ENCODE measurements around the gene TUBA3E.
"Not testable (repeated sequence)": the region's sequence is repeated elsewhere in the genome, so short reads cannot be mapped to it uniquely, and the experiment has no call there.

TUBA3E gene

DNA sequence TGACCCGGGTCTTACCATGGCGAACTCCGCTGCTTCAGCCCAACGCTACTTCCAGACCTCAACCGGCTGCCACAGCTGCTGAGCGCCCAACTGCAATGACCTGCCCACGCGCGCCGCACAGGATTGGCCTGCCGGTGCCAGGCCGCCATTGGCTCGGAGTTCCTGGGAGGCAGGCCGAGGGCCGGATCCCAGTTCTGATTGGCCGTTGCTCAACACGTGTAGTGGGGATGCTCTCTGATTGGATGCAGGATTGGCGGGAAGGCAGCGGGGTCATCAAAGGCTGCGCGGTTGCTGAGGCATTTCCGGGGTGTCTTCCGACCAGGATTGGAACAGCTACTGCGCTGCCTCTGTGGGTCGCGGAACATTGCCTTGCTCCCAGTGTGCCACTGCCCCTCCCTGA, at the start of gene TUBA3E:
TSS of gene TUBA3E (minus strand) at position 97 of the 400 bp plus-strand sequence. CDS start at position 18, 79 bp downstream.
- DNase-seq, result no peak

DNA sequence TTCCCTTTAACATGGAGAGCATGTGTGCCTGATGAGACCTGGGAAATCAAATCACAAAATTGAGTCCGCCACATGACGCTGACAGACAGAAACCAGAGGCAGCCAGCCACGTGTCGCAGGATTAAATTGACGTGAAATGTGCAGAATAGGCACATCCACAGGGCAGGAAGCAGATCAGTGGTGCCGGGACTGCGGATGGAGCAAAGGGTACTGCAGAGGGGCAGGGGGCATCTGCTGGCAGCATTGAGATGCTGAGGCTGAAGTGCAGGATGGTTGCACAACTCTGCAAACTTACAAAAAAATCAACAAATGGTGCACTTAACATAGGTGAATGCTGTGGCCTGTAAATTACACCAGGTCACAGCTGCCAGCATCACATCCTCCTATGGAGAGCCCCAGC, 48.2 kb upstream of the TUBA3E start:
- no peak for DNase-seq

DNA sequence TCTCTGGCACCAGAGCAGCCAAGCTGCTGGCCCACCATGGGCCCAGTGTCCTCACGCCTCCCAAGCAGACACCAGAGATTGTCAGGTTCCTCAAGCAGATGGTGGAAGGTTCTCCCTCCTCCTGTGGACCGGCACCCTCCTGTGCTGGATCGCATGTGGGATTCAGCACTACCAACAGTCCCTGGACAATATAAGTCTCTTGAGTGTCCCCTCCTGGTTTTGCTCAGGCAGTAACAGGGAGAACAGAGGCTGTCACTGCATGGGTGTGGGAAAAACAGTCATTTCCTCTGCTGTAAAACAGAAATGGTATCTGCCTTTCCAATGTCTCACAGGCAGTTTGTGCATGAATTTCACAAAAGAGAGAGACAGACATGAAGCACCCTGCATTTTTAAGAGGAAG, 47.7 kb upstream of the TUBA3E start:
- no peak for DNase-seq

DNA sequence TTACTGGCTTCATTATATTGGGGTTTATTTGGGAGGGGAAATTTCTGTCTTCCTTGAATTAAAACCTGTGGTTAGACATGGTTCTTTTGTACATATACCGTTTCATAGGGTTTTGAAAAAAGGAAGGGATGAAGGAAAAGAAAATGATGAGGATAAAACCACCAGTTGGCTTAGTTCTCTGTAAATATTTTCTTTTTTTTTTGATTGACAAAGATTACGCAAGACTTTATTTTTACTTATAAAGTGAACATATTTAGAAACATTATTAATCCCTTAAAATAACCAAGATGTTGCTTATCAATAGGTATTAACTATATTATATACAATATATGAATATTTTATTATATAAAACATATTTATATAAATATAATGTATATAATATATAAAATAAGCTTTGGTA, 45.1 kb upstream of the TUBA3E start:
- DNase-seq, result no peak

DNA sequence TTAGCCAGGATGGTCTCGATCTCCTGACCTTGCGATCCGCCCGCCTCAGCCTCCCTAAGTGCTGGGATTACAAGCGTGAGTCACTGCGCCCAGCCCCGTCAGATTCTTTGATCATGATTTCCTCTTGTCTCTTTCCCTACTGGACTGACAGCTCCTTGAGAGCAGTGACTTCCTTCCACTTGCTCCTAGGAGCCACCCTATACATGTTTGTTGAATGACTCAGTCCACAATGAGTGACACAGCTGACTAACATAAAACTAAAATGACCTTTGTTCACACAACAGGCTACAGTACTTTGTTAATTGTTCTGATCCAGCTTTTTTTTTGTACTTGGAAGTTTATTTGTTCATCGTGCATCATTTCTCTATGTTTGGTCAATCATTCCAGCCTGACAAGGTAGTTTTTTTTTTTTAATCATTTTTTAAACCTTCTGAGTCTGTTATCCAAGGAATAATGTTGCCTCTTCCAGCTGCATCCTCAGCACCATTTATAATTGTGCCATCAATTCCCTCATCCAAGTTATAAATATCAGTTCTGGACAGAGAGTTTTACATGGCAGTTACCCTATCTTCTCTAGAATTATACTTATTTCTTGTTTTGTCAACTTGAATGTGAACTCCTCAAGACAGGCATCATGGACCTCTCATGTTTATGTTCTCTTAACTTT, 42.9 kb upstream of the TUBA3E start:
- no peak for DNase-seq

DNA sequence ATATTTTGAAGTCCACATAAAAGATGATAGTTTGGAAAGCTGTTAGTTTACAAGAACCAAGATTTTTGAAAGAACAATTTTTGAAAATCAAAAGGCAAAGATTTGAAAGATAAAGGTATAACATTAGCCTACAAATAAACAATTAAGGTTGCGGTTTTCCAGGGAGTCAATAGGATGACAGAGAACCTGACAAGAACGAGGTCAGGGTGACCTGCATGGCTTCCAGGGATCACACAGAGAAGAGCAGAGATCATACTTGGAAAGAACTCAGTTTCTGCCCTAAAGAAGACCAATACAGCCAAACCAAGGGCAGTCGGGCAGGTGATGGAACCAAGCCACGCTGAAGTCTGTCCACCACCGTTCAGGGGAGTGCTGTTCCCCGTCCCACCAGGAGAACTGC, 41.3 kb upstream of the TUBA3E start:
- not testable (repeated sequence) for DNase-seq

DNA sequence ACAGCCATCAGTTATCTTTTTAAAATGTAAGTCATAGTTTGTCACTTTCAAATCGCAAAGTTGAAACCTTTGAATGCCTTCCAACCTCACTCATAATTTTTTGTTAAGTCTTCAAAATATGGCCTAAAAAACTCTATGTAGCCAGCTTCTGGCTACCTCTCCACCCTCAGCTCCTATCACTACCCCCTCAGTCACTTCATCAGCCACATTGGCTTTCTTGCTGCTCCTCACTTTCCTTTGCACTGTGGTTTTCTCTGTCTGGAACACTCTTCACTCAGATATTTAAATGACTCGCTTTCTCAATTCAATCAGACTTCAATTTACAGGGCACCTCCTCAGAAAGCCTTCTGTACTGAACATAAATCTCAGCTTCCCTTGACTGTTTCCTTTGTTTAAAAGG, 34.8 kb upstream of the TUBA3E start:
- DNase-seq, result not testable (repeated sequence)

DNA sequence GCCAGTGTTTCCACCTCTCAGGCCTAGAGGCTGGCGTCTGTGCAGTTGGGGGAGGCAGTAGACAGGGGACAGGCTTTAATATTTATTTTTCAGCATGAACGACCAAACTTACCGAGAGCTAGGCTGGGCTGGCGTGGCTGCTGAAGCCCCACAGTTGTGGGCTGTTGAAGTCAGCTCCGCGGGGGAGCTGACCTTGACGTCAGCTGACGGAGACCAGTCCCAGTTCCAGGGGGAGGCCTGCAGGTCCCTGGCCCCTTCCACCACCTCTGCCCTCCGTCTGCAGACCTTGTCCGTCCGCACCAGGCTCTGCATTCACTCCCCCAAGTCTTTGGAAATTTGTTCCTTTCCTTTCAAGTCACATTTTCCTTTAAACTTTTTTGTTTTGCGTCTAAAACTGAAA, 33.4 kb upstream of the TUBA3E start:
- no peak for DNase-seq

DNA sequence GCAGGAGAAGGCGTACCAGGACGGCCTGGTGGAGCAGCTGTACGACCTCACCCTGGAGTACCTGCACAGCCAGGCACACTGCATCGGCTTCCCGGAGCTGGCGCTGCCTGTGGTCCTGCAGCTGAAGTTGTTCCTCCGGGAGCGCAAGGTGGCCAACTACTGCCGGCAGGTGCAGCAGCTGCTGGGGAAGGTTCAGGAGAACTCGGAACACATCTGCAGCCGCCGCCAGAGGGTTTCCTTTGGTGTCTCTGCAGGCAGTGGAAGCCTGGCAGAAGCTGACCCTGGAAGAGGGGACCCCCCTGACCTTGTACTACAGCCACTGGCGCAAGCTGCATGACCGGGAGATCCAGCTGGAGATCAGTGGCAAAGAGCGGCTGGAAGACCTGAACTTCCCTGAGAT, 32.7 kb upstream of the TUBA3E start:
- not testable (repeated sequence) for DNase-seq

DNA sequence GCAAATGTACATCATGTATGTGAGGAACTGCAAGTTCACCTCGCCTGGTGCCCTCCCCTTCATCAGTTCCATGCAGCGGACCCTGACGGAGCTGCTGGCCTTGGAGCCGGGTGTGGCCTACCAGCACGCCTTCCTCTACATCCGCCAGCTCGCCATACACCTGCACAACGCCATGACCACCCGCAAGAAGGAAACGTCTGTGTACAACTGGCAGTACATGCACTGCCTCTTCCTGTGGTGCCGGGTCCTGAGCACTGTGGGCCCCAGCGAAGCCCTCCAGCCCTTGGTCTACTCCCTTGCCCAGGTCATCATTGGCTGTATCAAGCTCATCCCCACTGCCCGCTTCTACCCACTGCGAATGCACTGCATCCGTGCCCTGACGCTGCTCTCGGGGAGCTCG, 32.1 kb upstream of the TUBA3E start:
- not testable (repeated sequence) for DNase-seq

DNA sequence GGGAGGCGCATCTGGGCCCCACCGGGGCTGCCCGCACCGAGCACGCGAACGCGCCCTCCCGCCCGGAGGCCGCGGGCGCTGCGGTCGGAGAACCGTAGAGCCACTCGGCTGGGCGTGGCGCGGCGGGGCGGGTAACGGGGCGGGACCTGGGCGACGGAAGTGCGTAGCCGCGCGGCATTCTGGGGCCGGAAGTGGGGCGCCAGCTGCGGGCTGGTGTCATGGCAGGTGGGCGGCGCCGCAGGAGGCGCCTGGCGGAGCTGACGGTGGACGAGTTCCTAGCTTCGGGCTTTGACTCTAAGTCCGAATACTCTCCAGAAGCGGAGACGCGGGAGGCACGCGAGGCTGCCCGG, 30.9 kb upstream of the TUBA3E start:
- DNase-seq, result peak; percentile 35

DNA sequence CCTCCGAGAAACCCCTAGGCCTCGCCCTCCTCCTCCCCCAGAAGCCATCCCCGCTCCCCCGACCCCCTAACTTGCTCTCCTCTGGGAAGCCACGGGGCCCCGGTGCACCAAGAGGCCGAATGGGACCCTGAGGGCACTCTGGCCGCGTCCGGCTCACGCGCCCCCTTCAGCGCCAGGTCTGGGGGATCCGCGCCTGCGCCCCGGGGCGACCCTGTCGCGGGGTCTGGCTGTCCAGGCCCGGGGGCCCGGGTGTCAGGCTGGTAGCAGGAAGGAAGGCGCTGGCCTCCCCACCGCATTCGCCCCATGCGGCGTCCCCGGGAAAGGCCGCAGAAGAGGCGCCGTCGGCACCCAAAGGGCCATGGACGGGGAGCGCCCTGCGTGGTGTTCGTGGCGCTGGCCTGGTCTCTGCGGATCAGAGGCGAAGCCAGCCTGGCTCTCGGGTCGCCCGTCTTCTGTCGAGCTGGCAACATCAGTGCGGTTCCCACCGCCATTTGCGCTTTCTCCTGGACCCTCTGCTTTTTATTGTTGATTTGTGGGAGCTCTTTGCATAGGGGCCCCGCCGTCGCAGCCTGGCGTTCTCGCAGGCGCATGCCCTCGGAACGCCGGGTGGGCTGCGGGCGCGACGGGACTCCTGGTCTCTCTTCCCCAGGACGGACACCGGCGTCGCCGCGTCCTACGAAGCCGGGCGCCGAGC, 30.4 kb upstream of the TUBA3E start:
- DNase-seq, result not testable (repeated sequence)

DNA sequence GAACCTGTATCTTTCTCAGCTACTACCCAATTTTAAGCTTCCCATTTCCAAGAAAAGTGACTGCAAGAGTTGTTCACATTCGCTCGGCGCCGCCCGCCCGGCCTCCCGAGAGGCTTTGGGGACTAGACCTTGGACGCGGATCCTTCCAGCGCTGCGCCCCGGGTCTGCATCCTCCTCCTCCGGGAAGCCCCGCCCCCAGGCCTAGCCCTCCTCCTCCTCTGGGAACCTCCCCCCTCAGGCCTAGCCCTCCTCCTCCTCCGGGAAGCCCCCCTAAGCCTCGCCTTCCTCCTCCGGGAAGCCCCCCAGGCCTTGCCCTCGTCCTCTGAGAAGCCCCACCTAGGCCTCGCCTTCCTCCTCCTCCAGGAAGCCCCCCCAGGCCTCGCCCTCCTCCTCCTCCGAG, 29.8 kb upstream of the TUBA3E start:
- DNase-seq, result not testable (repeated sequence)

DNA sequence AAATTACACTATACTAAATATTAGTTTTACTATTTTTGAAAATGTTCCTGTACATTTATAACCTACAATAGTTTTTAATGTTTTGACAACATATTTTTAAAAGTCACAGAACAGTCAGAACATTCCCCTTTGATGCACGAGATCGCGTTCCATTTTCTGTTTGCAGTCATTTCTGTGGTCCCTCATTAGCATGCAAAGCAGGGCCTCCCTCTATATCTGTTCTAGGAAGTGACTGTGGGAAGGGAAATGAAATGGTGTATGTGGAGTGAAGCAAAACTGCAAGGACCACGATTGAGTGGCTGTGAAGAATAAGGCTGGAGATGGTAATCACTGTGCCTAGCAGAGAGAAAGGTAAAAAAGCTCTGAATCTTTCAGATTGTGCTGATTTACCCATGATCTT, 24.3 kb upstream of the TUBA3E start:
- DNase-seq, result not testable (repeated sequence)

DNA sequence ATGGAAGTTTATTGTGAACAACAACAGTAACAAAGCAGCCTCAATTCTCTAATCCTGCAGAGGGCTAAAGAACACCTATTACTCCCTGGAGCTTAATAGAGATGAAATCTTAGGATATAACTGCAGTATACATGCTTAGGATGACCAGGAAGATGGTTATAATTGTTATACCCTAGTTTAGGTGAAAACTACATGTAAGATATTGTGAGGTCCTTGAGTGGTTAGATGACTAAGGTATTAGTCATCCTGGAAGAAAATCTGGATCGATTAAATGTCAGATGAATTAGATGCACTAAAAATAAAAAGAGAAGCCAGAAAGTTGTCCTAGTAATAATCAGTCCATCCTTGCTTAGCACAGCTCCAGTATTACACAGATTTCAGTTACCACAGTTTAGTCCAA, 22.3 kb upstream of the TUBA3E start:
- DNase-seq, result not testable (repeated sequence)

DNA sequence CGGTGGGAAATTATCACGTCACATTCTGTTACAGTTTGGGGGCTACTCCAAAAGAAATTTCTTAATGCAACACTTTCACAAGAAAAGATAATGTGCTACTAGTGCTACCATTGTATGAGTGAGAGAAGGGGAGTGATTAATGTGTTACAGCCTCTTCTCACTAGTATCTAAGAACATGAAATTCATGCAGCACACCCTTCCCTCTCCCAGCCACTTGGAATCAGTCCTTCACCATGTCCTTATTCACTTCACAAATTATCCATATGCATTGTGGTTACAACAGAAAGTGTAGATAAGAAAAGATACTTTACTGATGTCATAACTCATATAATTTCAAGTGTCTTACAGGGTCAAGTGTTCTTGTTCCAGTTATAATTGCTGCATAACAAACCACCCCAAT, 20.9 kb upstream of the TUBA3E start:
- not testable (repeated sequence) for DNase-seq

DNA sequence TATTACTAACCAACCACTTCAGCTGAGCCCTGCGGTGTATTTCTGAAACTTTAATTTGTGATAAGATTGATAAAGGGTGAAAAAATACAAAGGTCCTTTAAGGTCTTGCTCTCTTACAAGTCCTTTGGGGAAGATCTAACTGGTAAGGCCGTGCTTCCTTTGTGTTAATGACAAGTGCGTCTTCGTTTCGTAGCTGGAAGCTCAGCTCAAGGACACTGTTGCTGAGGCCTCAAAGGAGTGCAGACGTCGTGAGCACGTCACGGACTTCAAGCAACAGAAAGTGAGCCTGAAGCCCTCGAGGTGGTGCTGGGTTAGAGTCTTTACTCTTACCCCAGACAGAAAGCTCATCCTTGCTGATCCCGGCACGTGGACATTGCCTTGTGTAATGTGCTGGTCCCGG, 8.8 kb upstream of the TUBA3E start:
- DNase-seq, result not testable (repeated sequence)

DNA sequence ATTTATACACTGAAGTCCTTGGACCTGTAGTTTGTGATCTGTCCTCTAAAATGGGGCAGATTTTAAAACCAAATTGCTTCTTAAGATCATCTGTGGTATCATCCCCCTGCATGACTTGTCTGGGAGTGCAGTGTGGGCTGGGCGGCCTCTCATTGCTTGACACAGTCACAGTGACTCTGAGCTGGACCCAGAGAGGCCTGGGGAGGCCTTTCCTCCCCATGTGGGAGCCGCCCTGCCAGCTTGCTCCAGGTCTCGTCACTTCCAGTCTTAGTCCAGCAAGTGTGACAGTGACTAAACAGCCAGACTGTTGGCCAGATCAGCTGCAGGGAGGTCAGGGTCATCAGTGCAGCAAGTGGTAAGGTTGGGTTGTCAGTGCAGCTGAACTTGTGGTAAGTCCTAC, 4.9 kb upstream of the TUBA3E start:
- not testable (repeated sequence) for DNase-seq

DNA sequence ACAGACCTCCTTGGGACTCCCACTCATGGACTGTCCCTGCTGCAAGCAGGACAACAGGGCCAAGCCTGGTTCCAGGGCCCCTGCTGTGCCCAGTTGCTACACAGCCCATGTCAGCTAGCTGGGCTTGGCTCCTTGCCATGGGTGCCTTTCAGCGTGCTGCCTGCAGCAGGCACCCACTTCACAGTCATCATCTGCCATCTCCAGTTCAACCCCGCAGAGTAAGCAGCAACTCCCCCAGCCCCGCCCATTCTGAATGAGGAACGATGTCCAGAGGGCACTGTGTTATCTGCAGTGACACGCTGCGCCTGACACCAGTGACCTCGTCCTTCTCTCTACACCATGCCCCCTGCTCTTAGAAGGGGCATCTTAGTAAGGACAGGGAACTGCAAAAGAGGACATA, 4.3 kb upstream of the TUBA3E start:
- not testable (repeated sequence) for DNase-seq

DNA sequence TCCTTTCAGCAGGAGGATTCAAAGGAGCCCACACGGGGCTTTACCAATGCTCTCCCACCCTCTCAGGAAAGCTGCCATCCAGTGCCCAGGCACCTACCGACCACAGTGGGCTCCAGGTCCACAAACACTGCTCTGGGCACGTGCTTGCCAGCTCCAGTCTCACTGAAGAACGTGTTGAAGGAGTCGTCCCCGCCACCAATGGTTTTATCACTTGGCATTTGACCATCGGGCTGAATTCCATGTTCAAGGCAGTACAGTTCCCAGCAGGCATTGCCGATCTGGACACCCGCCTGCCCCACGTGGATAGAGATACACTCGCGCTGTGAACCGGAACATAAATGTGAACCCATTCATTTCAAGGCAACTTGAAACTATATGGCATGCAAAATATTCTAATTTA, 2.2 kb downstream of the TUBA3E start:
- DNase-seq, result not testable (repeated sequence)

DNA sequence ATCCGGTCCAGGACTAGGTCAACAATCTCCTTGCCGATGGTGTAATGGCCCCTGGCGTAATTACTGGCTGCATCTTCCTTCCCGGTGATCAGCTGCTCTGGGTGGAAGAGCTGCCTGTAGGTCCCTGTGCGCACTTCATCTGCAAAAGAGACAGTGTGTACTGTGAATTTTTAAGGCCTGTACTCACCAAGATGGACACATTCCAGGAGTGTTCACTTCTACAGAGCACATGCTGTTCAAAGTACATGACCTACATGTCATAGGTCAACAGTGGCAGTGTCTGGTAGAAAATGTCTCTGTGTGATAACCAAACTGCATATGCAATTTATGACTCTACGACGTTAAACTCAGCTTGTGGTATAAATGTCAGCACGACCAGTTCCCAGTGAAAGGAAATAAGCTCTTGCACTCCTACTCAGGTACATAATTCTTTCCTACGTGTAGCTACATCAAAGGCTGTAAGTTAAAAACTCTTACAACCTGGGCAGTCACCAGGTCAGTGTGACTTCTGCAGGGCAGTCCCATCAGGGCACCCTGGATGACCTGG, 3.1 kb downstream of the TUBA3E start:
- not testable (repeated sequence) for DNase-seq

DNA sequence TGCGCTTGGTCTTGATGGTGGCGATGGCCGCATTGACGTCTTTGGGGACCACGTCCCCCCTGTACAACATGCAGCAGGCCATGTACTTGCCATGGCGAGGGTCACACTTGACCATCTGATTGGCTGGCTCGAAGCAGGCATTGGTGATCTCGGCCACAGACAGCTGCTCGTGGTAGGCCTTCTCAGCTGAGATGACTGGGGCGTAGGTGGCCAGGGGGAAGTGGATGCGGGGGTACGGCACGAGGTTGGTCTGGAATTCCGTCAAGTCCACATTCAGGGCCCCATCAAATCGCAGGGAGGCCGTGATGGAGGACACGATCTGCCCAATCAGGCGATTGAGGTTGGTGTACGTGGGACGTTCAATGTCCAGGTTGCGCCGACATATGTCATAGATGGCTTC, 4.4 kb downstream of the TUBA3E start:
- not testable (repeated sequence) for DNase-seq

DNA sequence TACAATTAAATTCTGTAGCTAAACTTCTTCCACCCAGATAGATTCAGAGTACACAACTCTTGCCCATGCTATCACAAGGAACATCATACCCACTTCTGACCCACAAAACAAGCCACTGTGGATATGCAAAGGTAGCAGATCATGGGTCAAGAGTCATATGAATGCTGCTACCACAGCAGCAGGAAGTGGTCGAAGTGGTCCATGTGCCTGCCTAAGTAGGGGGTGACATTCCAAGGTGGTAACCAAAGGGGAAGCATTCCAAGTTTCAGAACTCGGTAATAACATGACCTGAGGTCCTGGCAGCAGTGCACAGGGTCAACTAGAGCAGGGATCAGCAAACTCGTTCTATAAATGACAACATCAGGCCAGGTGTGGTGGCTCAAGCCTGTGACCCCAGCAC, 5.8 kb downstream of the TUBA3E start:
- DNase-seq, result not testable (repeated sequence)

DNA sequence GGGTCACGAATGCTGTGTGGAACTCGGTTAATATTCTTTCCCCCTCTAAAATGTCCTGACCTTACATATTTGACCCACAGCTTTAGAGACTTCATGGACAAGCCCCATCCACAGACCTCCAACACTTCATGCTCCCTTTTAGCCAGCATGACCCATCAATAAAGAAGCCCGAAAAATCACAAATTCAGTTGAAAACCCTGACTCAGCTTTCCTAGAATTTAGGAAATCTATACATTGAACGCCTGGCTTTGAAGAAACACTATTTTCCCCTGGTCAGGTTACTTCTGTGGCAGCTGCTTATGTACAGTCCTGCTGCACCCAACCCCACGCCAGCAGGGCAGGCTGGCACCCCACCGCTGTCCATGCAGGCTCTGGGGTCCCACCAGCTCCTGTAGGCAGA, 6.9 kb downstream of the TUBA3E start:
- not testable (repeated sequence) for DNase-seq

Measured in CD4-positive, alpha-beta T cell treated with Interleukin-12 subunit alpha and Interleukin-12 subunit beta, for 1 hour (primary cell).